ENCODE measurements around the gene TOB2.

The TOB2 gene, protein sequence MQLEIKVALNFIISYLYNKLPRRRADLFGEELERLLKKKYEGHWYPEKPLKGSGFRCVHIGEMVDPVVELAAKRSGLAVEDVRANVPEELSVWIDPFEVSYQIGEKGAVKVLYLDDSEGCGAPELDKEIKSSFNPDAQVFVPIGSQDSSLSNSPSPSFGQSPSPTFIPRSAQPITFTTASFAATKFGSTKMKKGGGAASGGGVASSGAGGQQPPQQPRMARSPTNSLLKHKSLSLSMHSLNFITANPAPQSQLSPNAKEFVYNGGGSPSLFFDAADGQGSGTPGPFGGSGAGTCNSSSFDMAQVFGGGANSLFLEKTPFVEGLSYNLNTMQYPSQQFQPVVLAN

GRCh38 chr22:41446639-41447434 lies at the start of gene TOB2:
Gene TOB2 (minus strand): TSS chr22:41446801. CDS start chr22:41437345, 9,456 bp downstream.
- DNase-seq: peak; percentile 49 to 50

DNA sequence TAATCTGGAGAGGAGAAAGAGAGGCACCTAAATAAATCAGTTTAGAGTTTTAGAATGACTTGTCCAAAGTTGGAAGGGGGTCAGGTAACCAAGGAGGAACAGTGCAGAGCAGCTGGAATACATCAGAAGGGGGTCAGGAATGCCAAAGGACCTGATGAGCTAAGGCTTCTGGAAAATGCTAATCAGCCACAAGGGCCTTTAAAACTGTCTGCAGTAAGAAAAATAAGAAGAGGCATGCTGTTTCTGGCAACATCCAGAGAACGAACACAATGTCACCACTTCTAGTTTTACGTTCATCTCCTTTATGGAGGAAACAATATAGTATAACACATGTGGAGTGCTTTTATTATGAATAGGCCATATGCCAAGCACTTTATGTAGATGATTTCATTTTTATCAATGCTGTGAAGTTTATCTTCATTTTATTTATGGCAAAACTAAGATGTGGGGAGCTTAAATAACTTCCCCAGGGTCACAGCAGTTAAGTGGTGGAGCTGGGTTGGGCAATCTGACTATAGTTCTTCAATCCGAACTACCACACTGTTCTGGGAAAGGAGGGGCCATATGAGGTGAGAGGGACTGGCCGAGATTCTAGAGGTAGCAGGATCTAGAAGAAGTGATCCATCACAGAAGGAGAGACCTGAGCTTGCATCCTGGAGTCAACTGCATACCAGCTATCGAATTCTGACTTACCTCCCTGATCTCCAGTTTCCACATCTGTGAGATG lies 44.9 kb upstream of the TOB2 start:
- DNase-seq: no peak

DNA sequence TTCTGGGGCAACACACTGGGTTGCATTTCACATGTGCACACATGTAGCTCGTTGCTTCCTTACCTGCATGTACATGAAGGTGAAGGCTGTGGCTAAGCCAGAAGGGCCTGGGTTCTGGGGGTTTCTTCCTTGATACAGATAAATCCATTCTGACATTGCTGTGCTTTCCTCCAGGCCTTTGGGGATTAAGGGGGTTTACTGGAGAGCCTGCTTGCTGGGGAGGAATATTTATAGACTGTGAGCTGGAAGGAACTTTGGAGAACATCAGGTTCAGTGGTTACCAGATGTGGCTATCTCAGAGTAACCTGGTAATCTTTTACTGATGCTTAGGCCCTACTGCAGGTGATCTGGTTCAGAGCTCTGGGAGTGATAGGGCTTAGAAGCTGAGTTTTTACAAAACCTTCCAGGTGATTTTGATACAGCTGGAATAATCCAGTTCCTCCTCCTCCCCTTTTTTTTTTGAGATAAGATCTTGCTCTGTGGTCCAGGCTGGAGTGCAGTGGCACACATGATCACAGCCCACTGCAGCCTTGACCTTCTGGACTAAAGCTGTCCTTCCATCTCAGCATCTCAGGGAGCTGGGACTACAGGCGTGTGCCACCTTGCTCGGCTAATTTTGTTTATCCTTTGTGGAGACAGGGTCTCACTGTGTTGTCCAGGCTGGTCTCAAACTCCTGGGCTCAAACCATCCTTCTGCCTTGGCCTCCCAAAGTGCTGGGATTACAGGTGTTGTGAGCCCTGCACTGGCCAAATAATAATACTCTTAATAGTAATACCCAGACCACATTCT lies 42.2 kb upstream of the TOB2 start:
- no peak for DNase-seq

- DNase-seq: no peak
These were observed 41.5 kb upstream of the TOB2 start for GRCh38 chr22:41488076-41488475.

DNA sequence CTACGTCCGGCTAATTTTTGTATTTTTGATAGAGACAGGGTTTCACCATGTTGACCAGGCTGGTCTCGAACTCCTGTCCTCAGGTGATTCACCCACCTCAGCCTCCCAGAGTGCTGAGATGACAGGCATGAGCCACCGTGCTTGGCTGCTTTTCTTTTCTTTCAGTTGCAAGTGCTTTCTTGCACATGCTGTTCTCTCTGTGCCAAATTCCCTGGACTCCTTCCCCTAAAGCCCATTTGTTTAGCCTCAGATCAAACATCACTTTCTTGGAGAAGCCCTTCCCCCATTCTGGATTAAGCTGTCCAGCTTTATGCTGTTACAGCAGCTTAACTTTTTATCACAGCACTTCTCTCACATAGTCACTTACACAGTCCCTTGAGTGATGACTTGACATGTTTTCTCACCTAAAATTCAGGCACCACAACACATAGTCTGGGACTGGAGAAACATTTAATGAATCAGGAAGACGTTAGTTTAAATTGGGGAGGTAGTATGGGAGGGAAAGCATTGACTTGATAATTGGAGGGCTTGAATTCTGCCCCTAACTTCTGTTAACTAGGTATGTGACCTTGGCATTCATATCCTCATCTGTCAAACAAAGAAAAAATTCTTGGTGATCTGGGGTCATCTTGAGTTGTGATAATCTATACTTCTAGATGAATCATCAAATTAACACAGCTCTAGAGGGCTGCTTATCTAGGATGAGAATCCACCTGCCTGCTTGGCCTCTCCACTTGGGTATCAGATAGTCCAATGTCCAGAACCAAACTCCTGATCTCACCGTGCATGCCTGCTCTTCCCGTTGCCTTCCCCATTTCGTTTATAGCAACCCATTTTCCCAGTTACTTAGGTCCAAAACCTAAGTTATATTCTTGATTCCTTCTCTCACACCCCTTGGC lies 40.7 kb upstream of the TOB2 start:
- DNase-seq: no peak

GRCh38 chr22:41485033-41485432 lies 38.4 kb upstream of the TOB2 start:
- no peak for DNase-seq

GRCh38 chr22:41482319-41482935 lies 35.8 kb upstream of the TOB2 start:
- no peak for DNase-seq

GRCh38 chr22:41481925-41482318 lies 35.3 kb upstream of the TOB2 start:
- DNase-seq: no peak

DNA sequence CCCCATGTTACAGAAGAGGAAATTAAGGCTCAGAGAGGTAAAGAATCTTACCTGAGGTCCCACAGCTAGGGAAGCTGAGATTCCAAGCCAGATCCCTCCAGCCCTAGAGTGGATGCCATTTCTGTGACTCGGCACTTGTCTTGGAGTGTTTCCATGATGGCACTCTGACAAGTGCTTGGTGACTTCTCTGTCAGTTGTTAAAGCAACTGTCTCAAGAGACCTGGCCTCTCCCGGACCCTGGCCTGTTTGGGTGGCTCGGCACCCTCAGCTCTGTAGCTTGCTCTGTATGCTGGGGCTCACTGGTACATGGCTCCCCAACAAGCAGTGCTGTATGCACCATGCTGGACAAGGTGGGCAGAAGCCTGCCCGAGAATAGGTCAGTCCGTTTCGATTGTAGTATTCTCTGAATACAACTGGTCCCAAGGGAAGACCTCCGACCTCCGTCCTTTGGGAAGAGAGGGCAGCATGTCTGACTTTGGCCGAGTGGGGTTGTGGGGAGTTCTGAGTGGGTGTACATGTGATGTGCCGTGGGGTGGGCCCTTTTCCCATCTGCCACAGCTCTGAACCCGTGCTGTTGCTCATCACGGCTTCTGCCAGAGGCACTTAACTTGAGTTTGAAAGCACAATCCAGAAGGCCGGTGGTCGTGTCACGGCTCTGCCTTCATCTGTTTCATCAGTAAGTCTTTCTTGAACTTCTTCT lies 34.7 kb upstream of the TOB2 start:
- no peak for DNase-seq

- DNase-seq: no peak
These were observed 33.8 kb upstream of the TOB2 start for GRCh38 chr22:41480397-41480735.

- no peak for DNase-seq
These were observed 33.2 kb upstream of the TOB2 start for GRCh38 chr22:41479671-41480396.

DNA sequence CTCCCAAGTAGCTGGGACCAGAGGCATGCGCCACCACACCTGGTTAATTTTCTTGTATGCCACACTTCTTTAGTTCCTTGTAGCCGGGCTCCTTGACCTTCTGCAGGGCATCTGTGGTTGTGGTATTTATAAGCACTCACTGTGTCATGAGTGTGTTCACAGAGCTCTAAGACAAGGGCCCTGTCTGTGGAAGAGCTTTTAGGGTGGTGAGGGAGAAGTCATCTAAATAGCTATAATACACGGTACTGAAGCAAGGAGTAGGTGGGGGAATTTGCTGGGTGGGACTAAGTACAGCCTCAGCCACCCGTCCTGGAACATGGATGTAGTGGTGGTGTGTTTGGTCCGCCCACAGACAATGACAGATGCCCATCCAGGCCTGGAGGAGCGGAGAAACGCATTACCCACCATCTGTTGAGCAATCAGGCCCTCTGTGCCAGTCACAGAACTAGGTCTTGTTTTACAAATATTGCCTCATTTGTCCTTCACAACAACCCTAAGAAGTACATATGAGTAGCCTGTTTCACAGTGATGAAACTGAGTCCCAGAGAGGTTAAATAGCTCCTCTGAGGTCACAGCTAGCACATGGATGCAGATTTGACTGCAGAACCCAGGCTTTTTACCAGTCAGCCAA lies 32.4 kb upstream of the TOB2 start:
- no peak for DNase-seq

- DNase-seq: no peak
These were observed 31.9 kb upstream of the TOB2 start for GRCh38 chr22:41478473-41478872.

GRCh38 chr22:41474872-41475451 lies 28.4 kb upstream of the TOB2 start:
- DNase-seq: no peak

DNA sequence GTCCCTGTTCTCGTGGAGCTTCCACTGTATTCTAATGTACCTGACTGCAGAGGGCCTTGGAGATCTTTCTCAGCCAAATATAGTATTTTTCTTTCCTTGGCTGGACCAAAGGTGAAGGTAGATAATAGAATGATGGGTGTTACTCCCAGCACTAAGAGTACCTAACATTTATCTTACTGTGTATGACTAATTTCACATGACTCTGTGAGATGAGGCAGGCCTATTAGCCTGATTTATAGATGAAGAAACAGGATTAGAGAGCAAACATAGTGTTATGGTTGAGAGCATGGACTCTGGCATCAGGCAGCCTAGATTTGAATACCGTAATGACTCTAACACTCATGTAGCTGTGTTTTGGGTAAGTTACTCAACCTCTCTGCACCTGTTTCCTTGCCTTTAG lies 25.0 kb upstream of the TOB2 start:
- DNase-seq: no peak

DNA sequence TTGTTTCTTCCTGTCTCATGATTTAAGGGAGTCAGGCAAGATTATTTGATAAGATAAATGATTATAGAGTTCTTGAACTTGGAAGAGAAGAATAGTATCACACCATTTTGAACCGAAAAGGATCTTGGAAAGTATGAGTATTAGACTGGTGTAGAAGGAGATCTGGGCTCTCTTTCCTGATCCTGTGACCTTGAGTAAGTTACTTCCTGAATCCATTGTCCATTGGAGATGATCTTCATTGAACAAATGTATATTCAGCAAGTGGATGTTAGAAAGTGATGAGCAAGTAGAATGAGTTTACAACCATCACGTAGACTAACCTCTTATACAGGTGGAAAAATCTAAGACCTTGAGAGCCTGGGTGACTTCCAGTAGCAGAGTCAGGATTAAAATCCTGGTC lies 24.3 kb upstream of the TOB2 start:
- DNase-seq: no peak

DNA sequence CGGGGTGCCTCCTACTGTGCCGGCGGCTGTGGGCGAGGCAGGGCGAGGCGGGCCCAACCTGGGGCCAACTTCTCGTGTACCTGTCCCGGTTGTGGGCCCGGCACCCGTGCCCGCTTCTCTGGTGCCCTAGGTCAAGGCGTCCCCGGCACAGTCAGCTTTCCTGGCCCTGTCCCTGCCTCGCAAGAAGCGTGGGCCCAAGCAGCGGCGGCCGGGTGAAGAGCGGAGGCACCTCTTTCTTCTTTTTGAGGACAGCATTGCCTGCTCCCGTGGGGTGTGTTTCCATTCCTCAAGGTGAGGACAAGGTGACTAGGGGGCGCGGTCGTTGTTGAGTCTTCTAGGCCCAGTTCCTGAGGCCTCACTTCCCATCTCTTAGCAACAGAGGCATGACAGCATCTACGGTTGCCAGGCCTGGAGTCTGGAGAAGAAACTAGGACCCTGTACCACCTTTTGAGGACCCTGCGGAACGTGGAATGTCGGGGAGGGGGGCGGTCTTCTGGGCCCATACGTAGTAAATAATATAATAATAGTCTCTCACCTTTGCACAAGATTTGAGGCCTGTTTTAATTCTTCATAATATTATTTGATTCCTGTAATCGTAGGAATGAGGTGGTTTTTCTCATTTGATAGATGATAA lies 22.7 kb upstream of the TOB2 start:
- DNase-seq: no peak

GRCh38 chr22:41468381-41469217 lies 22.0 kb upstream of the TOB2 start, which contains the start of the genes ACO2 and PHF5A:
Gene ACO2 (plus strand): TSS chr22:41469117. CDS start chr22:41469147, 30 bp downstream.
Gene PHF5A (minus strand): TSS chr22:41468692. CDS start chr22:41468653, 39 bp downstream.
- DNase-seq: peak; percentile 84 to 95

Measured in NCI-H187 (cell line).